Measurements from ENCODE around the gene ADNP.

DNA sequence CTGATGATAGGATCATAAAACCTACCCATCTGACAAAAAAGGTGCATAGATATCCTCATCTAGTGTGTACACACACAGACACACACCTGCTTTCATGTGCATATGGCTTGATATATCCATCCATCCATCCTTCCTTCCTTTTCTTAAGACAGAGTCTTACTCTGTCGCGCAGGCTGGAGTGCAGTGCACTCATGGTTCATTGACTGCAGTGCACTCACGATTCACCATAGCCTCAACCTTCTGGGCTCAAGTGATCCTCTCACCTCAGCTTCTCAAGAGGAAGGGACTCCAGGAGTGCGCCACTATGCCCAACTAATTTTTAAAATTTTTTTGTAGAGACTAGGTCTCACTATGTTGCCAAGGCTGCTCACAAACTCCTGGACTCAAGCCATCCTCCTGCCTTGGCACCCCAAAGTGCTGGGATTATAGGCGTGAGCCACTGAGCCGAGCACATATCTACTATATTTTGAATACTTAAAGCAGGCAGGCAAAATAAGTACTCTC, 27.1 kb downstream of the ADNP start:
- TF ChIP-seq, protein P1, sequence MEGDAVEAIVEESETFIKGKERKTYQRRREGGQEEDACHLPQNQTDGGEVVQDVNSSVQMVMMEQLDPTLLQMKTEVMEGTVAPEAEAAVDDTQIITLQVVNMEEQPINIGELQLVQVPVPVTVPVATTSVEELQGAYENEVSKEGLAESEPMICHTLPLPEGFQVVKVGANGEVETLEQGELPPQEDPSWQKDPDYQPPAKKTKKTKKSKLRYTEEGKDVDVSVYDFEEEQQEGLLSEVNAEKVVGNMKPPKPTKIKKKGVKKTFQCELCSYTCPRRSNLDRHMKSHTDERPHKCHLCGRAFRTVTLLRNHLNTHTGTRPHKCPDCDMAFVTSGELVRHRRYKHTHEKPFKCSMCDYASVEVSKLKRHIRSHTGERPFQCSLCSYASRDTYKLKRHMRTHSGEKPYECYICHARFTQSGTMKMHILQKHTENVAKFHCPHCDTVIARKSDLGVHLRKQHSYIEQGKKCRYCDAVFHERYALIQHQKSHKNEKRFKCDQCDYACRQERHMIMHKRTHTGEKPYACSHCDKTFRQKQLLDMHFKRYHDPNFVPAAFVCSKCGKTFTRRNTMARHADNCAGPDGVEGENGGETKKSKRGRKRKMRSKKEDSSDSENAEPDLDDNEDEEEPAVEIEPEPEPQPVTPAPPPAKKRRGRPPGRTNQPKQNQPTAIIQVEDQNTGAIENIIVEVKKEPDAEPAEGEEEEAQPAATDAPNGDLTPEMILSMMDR (IDR thresholded peaks at IDR 0.05) = no peak
- TF ChIP-seq POLR2A (IDR thresholded peaks at IDR 0.05) = no peak
- no peak for TF ChIP-seq EP300 (IDR thresholded peaks at IDR 0.05)
- no peak for TF ChIP-seq POLR2AphosphoS5 (IDR thresholded peaks at IDR 0.05)

All from gastroesophageal sphincter (tissue), 3 donors.